HG03354 (cell line): ENCODE data around the gene C21orf91.

Experiments used
- ATAC-seq: cut with Tn5 transposase; IDR thresholded peaks from one replicate; pipeline ENCODE4 v1.9.1; 2021; ENCODE audit warnings: mild to moderate bottlenecking; ENCODE audit not compliant: unreplicated experiment, poor library complexity, severe bottlenecking

The C21orf91 gene

DNA sequence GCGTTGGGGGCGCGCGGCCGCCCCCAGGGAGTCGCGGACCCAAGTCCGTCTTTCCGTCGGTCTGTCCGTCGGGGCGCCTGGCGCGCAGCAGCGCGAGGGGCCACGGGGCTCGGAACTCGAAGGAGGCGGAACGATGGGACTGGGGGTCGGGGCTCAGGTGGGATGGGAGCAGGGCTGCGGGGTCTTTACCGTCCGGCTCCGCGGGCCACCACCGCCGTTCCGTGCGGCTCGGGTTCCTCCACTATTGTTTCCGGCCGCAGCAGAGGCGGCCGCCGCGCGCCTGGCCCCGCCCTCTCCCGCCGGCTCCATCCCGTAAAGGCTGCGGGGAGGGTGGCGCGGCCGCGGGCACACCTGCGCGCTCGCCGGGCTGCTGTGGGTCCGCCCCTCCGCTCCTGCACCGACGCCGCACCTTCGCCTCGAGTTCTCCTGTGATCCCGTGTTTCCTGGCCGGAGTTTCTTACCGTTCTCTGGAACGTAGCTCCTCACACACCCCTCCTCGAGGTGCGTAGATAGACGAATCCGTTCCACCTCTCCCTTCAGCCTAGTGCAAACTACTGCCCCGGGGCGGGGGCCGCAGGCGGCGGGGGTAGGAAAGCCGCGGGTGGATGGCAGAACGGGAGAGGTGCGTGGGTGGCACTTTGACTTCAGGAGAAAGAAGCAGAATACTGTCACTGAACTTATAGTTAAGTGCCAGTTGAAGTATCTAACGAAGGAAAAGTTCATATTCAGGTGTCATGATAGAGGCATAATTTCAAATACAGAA, at the start of gene C21orf91:
Gene C21orf91 (minus strand): TSS at position 243 of the 763 bp plus-strand sequence. CDS start 1,038 bp downstream, outside the sequence.
- peak; percentile 92 for ATAC-seq

- ATAC-seq: no peak
Measured at GRCh38 chr21:17866590-17866989, 47.4 kb upstream of the C21orf91 start.

- ATAC-seq: no peak
Measured at GRCh38 chr21:17859661-17860060, 40.5 kb upstream of the C21orf91 start.

- ATAC-seq: no peak
Measured at GRCh38 chr21:17858747-17859146, 39.6 kb upstream of the C21orf91 start.

- ATAC-seq: no peak
Measured at GRCh38 chr21:17854745-17855144, 35.6 kb upstream of the C21orf91 start.

DNA sequence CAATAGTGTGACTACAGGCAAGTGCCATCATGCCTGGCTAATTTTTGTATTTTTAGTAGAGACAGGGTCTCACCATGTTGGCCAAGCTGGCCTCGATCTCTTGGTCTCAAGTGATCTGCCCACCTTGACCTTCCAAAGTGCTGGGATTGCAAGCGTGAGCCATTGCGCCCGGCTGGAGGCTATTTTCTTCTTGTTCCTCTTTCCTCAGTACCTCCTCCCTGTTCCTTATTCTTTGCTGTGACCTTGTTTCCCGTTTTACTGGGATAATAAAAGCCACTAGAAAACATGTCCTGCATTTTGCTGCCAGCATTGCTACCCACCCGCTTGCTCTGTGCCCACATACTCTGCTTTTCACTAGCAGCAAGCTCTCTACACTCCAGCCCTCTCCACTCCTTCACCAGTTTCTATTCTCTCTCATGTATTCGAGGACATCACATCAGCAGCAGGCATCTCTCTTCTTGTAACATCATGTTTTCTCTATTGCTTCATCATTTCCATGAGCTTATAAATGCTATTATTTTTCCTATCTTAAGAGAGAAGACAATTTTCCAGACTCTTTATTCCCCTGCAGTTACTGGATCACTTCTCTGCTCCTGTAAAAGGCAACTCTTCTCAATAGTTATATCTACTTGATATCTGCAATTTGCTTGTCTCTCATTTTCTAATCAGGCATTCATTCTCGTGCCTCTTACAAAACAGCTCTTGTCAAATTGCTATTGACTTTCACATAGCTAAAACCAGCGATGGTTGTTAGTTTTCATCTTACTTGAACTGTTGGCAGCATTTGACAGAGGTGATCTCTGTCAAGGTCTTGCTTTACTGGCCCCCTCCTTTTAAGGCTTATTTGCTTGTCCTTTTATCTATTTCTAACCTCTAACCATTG, 34.5 kb upstream of the C21orf91 start:
- ATAC-seq: no peak

- ATAC-seq: peak; percentile 89
Measured at GRCh38 chr21:17848228-17848627, 29.1 kb upstream of the C21orf91 start.

DNA sequence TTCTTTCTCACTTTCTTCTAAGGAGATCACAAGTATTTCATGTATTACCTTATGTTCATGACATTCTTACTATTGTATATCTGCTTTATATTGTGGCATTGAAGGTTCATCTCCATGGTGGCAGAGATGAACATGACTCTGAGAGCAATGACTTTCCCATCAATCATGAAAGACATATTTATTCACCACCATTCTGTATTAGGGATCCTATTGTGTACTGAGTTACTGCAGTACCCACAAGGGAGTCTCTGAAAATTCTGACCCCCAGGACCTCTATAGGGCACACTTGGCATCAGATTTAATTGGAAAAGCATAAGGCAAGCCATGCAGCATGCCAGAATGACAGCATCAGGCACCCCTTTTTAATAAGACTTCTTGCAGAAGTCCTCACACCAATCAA, 21.9 kb upstream of the C21orf91 start:
- no peak for ATAC-seq

DNA sequence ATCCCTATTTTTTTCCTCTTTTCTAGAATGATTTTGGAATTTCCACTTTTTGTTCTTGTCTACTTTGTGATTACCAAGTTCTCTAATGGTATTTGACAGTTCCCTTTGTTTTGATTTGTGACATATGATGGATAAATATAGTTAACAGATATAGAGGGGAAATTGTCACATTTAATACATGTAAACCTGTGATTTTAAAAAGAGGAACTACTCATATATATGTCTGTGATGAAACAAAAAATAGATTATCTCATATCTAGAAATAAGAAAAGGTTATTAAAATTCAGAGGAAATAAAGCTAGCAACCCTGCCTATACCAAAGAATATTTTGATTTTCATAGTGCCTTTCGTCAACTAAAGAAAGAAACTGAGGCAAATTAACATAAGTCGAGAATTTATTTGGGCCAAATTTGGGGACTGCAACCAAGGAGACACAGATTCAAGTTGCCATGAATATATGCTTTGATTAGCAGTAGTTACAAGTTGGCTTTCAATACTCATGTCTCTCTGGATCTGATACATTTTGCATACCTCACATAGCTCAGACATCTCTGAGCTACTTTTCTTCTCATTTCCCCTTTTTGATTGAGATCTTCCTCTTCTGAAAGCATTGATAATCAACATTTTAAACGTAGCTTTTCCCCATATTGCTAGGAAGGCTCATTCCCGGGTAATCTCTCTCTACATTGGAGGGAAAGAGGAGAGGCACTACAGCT, 15.6 kb upstream of the C21orf91 start:
- no peak for ATAC-seq

DNA sequence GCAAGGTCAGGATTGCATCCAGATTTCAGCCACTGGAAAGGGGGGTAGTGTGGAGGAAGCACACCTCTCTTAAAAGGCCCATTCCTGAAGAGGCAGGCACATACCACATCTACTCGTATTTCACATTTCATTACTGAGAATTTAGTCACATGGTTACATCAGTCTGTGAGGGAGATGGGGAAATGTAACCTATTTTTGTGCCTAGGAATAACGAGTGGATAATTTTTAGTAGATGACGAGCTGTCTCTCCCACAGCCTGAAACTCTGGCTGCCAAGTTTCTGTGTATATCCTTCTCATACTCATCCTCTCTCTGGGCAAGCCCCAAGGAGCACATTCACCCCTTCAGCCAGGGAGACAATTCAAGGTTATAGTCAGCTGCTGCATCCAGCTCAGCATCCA, 10.3 kb upstream of the C21orf91 start:
- ATAC-seq: no peak

GRCh38 chr21:17828223-17828622, 9.1 kb upstream of the C21orf91 start:
- ATAC-seq: no peak

GRCh38 chr21:17823846-17824245, 4.7 kb upstream of the C21orf91 start:
- no peak for ATAC-seq

DNA sequence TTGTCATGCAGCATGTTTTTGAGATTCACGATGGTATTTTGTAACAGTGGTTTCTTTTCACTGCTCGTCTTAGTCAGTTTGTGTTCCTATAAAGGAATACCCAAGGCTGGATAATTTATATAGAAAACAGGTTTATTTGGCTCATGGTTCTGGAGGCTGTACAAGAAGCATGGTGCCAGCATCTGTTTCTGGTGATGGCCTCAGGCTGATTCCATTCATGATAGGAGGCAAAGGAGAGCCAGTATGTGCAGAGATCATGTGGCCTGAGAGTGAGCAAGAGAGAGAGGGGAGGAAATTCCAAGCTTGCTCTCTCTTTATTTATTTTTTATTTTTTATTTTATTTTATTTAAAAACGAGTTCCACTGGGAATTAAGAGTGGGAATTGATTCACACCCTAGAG, 2.0 kb upstream of the C21orf91 start:
- no peak for ATAC-seq

GRCh38 chr21:17819877-17820229, 697 bp upstream of the C21orf91 start:
- peak; percentile 70 for ATAC-seq

DNA sequence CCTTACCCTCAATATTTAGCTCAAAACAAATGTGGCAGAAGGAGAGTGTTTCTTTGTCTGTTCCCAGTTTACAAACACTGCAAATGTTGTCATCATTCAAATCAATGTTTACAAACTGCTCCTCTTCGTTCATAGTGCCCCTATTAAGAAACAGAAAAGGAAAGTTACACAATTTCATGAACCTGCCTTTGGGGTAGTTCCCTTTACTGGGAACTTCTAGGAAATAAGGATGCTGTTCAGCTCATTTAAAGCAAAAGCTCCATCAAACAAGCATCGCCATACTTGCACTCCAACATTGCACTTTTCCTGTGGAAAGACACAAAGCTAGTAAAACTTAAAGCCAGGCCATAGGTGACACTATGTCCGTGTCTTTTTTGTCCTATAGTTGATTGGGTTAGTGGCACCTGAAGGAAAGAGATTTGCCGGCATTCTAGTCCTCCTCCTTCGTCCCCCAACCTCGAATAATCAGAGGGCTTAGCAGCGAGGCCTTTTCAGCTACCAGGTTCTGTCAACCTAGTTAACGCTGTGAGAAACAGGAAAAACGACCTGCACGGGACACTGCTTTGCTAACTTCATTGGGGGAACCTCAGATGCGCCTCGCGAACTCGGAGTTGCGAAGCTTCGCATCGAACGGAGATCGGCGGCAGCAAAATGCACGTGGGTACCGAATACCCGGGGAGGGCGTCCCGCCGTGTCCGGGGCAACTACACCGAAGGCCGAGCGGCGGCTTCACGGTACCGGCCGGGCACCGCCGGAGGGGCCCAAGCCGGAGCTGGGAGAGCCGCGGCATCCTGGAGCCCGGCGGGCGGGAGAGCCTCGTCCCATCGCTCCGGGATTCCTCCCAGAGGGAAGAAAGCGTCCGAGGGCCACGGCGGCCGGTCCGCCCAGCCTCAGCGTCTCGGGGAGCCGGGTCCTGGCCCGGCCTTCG, 706 bp downstream of the C21orf91 start:
- ATAC-seq: peak; percentile 23

GRCh38 chr21:17813353-17813752, 5.8 kb downstream of the C21orf91 start:
- ATAC-seq: no peak

GRCh38 chr21:17805966-17806365, 13.2 kb downstream of the C21orf91 start:
- ATAC-seq: no peak

- no peak for ATAC-seq
Measured at GRCh38 chr21:17803536-17803935, 15.6 kb downstream of the C21orf91 start.

DNA sequence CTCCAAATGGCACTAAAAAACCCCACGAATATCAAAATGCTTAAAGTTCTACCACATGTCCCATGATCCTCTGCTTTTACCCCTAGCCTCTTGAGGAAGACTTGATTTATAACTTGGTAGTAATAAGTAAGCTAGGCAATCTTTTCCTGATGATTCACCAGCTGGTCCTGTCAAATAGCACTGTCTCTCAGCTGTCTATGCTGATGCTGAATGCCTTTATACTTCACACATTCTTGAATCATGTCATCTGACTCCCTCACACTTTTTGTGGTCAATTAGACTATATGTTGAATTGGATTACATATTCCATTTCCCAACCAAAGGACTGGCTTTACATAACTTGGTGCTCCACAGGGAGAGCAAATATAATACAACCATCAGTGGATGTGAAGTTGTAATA, 16.6 kb downstream of the C21orf91 start:
- ATAC-seq: no peak
